GOT3 (cell line): ENCODE data around the gene SCGB3A1.

Experiments used
- DNase-seq: peaks from one replicate; lab custom pipeline; 2025; ENCODE audit warnings: mixed read lengths; lab: John Stamatoyannopoulos, UW

SCGB3A1 gene

DNA sequence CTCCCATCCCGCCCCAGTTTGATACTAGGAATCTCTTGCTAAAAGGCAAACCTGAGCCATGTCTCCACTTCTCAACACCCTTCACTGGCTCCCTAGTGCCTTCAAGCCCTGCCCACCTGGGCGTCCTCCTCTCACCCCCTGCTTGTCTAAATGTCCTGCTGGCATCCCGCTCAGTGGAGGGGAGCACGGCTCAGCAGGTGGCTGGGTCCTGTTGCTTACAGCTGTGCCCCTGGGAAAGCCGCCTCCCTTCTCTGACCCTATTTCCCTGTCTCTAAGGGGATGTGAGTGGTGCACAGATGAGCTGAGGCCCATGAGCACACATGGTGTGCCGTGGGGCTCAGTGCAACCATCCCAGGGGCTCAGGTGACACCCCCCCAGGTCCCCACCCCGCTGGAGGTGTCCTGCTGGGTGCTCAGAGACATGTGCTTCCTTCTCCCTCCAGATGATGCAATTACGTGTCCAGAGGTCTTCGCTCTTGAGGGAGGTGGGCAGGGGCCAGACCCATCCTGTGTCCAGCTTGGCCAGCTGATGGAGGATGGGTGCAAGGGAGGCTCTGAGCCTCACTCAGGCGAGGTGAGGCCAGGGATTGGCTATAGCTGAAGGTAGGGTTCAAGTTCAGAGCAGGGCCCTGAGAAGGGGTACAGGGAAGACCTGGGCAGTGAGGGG is 34.0 kb upstream of the SCGB3A1 start:
- no peak for DNase-seq

DNA sequence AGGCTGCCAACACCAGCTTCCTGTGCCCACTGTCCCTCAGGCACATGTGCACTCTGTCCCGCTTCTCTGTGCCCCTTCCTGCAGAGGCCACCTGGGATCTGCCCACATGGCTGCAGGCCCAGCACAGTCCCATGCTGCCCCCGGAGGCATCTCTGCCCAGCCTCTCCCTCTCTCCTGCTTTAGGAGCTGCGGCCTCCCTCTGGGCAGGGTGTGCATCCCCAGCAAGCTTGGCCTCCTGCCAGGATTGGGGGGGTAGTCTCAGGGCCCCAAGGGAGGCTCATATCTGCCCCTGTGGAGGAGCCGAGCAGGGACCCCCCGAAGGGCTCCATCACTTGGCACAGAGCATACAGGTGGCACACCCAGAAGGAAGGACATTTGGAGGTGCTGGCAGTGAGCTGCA is 33.3 kb upstream of the SCGB3A1 start:
- DNase-seq = no peak

DNA sequence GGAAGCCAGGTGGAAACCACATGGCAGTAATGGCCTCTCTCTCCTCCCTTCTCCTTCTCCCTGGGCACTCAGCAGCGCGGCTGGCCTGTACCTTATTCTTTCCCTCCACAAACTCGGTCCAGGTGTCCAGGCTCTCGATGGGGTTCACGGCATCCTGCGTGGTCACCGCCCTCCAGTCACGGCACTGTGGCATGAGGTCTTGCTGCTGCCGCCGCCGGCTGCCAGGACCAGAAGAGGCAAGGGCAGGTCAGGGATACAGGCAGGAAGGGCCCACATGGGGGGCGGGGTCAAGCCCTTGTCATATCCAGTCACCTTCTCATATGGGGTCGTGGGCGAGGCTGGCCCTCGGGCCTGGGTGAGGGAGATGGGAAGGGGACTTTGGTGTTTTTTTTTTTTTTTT is 32.5 kb upstream of the SCGB3A1 start:
- DNase-seq = no peak

DNA sequence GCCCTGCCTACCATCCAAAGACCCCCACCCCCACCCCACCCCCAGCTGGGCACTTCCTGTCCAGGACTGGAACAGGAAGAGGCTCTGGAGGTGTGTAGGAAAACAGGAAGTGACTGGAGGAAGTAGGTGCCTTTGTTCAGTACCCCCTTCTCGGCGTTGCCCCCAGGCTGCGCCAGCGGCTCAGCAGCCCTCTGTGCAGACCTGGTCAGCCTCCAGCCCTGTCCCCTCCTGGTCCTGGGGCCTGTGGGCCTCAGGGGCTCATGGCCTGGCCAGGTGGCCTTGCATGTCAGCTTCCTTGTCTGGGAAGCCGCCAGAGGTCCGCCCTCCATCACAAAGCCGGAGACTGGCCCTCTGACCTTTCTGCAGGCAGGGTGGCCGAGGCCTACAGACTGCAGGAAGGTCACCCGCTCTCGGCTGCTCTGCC is 32.1 kb upstream of the SCGB3A1 start:
- DNase-seq = no peak

DNA sequence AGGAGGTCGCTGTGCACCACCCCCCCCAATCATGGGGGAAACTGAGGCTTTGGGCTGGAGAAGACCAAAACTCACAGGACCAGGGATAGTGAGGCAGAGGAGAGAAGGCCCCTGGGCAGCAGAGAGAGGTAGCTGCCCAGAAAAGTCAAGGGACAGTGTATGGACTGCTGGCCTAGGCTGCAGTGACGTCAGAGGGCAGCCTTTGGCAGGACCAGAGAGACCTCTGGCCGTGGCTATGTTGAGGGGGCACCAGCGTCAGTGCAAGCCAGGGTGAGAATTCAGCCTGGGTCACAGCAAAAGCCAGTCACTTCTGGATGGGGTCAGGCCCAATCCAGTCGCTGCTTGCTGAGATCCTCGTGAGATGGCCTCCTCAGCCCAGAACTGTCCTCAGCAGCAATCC is 31.6 kb upstream of the SCGB3A1 start:
- DNase-seq = no peak

DNA sequence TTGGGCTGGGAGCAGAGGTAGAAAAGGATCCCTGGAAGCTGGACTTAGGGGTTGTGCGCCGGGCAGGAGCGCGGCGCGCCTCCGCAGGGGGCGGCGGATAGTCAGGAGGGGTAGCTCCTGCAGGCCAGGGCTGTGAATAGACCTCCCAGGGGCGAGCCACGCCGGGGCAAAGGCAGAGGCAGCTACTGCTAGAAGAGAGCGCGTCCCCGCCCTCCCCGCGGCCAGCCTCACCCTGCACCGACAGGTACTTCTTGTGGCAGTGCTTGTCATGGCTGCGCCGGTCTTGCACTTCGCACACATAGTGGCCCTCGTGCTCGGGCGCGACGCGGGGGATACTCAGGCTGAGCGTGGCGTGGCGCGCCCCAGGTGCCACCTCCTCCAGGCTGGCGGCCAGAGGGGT is 30.0 kb upstream of the SCGB3A1 start:
- DNase-seq = no peak

DNA sequence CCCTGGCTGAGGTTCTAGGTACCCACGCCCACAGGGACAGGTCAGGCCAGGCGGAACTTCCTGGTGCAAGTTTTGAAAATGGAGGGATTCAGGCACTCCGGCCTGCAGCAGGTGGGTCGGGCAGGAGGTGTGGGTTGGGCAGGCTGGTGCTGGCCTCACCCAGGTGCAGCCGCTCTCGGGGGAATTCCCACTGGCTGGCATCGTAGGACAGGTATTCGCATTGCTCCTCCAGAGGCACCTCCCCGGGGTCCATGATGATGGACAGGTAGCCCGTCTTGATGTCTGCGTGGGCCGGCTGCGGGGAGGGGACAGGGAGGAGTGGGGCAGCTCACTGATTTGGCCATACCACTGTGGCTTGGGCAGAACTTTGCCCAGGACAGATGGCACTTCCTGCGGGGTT is 28.7 kb upstream of the SCGB3A1 start:
- no peak for DNase-seq

DNA sequence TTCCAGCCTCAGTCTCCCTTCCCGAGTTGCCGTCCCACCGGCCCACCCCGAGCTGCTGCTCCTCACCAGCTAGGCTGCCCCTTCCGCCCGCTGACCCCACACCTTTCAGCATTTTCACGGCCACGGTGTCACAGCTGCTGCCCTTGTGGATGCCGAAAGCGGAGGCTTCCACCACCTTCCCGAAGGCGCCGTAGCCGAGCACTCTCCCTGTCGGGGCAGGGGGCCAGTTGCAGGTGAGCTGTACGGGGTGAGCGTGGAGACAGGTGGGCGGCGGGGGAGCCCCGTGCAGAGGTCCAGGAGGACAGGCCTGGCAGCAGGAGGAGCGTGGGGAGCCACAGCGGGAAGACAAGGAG is 28.2 kb upstream of the SCGB3A1 start:
- DNase-seq = no peak

DNA sequence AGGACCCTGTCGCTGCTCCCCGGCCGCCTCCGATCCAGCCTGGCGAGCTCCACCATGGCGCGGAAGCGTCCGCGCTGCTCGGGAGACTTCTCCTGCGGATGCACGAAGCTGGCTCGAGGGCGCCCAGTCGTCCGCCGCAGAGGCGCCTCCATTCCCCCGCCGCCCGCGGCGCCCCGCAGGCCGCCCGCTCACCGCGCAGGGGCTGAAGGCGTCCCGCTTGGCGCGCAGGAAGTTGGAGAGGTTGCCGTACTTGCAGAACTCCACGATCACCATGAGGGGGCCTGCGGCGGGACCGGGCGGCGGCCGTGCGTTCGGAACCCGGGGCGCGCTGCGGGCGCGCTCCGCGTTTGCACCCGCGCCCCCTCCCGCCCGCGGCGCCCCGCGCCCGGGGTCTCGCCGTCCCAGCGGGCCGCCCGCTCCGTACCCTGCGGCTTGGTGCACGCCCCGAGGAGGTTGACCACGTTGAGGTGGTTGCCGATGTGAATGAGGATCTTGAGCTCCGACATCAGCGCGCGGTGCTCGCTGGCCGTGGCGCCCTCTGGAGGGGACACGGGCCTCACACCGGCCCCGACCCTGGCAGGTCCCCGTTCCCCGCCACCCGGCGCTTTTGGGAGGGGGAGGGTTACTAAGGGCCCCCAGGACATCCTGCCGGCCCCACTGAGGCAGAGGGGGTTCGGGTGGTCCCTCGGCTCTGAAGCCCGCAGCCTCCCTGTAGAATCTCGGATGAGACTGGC is 27.7 kb upstream of the SCGB3A1 start:
- no peak for DNase-seq

DNA sequence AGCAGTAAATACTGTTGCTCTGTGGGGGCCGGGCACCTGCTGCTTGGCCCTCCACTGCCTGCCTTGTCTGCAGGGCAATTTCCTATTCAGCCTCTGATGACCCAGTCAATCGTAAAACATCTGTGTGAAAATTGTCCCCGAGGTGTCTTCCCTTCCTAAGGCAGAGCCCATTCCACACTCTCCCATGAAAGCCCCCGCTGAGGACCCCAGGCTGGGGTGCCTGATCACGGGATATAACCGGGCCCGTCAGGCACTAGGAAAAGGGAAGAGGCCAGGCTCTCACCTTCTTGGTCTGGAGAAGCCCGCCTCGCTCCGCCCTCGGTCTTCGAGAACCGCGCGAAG is 27.2 kb upstream of the SCGB3A1 start:
- no peak for DNase-seq

DNA sequence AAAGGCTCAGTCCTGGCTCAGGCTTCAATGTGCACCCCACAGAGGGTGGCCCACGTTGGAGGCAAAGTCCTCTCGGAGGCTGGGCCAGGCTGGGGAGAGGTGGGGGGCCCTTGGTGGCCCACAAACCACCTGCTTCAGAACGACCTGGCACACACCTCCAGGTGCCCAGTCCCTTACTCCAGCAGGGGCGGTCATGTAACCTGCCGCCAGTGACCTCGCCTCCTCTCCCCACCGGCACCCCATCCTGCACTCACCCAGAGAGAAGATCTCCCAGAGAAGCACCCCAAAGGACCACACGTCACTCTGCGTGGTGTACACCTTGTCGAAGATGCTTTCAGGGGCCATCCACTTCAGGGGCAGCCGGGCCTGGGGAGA is 22.5 kb upstream of the SCGB3A1 start:
- no peak for DNase-seq

DNA sequence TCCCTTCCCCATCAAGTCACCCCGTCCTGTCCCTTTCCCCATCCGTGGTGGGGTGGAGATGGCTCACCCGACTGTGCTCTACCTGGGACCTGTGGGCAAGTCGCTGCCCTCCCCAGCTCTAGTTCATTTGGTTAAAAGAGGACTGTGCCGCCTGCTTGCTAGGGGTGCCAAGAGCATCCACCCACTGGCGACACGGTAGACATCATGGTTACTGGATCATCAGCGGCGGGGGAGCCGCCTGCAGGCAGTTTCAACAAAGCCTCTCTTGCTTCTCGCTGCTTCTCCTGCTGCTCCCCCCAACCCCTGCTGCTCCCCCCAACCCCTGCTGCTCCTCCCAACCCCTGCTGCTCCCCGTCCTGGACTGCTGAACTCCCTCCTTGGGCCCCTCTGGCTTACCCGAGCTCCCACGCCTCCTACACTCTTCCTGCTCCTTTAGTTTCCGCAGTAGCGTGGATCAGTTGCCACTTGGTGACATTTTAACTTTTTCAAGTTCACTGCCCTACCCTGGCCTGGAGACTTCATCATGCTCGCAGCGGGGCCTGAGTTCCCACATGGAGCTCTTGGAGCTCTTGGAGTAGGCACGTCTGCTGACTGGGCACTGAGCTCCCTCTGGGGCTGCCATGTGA is 22.0 kb upstream of the SCGB3A1 start:
- no peak for DNase-seq

DNA sequence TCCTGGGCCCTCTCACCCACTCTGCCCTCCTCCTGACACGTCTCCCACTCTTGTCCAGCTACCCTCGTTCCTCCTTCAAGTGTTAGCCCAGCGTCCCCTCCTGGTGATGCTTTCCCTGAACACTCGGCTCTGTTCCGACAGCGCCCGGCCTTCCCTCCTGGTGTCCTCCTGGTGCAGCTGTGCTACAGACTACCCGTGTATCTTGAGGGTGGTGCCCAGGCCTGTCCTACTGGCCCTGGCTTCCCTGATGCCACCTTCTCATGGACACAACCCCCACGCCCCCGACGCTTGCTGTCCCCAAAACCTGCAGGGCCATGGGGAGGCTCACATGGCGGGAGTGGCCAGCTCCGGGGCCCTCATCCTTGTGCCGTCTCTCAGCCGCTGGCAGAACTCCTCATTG is 21.4 kb upstream of the SCGB3A1 start:
- no peak for DNase-seq

DNA sequence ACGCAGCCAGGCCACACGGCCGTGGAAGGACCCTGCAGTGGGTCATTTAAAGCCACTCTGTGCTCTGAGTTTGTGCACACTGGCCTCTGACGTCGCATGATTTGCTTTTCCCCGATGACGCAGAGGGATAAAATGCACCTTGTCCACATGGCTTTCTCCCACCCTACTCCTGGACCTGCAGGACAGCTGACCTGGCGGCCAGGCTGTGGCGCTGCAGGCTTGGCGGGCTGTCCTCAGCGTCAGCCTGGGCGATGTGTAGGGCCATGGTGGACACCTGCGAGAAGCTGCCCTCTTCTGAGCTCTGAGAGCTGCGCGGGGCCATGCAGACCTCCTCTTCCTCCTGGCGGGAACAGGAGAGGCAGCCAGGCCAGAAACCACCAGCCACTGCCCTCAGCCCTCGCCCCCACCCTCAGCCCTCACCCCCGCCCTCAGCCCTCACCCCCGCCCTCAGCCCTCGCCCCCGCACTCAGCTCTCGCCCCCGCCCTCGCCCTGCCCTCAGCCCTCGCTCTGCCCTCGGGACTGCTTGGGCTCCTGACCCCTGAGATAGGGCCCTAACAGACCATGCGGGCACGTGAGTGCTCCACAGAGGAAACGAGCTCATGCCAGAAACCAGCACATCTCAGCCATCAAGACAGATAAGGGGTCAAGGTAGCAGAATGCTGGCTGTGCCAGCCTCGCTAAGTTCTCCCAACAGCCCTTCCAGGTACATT is 20.0 kb upstream of the SCGB3A1 start:
- no peak for DNase-seq

DNA sequence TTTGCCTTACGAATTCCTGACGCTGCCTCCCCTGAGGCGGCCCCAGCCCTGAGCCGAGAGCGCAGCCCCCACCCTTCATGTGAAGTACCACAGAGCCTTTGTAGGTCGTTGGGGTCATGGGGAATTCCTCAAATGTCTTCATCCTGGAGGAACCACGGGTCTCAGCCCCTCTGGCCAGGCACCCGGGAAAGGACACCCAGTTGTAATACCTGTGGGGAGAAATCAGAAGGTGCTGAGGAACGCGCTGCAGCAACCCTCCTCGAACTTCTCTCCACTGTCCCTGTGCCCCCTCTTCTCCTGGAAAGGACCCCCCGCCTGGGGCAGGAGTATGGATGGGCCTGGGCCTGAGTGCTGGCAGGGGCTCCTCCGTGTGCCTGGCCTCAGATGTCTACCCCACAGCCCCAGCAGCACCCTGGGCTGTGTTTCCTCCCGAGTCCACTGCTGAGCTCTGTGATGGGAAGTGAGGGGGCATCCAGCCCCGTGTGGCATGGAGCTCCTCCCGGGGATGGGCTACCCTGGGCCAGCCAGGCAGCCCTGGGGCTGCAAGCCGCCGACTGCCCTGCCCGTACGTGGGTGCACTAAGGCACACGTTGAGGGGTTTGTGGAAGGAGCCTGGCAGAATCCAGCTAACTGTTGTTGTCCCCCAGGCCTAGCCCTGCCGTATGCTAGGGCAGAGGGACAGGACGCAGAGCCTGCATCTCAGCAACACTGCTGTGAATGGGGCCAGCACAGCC is 18.7 kb upstream of the SCGB3A1 start:
- no peak for DNase-seq

DNA sequence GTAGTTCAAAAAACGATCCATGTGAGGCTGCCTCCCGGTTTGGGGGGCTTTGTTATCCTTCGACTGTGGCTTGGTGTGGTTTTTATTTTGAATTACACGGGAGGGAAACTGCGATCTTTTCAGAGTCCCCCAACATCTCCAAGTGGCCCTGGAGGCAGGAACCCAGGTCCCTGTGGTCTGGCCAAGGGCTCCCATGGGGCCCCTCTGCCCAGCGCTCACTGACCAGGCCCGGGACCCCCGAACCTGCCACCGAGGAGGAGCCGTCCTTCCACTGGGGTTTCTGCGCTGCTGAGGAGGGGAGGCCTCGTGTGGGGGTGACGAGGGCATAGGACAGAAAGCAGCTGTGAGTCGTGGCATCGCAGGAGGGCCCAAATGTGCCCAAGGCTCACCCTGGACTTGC is 18.1 kb upstream of the SCGB3A1 start:
- DNase-seq = no peak

DNA sequence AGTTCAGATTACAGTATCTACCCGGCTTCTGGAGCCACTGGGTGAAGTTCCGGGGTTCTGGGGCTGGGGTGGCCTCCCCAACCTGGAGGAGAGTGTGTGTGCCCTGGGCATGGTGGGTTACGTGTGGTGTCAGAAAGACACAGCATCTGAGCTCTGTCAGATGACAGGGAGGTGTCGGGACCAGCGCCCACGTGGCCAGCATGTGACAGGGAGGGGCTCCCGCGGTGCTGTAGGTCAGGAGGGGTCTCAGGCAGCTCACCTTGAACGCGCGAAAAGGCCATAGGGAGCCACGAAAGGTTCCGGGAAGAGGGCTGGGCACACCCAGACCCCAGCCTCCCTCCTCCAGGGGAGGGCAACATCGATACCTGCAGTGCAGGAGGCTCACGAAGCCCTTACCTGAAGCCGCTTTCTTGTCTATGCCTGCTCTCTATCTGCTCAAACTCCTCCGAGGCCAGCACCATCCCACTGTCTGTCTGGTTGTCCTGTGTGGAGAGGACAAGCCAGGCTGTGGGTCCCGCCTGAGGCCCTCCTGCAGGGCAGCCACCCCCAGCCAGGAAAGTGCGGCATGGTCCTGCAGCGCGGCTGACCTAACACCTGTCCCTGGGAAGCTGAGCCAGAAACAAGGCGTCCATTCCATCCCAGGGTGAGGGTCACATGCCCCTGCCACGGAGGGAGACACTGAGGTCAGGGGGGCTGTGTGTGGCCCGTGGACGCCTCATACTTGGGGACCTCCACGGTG is 17.4 kb upstream of the SCGB3A1 start:
- DNase-seq = no peak

DNA sequence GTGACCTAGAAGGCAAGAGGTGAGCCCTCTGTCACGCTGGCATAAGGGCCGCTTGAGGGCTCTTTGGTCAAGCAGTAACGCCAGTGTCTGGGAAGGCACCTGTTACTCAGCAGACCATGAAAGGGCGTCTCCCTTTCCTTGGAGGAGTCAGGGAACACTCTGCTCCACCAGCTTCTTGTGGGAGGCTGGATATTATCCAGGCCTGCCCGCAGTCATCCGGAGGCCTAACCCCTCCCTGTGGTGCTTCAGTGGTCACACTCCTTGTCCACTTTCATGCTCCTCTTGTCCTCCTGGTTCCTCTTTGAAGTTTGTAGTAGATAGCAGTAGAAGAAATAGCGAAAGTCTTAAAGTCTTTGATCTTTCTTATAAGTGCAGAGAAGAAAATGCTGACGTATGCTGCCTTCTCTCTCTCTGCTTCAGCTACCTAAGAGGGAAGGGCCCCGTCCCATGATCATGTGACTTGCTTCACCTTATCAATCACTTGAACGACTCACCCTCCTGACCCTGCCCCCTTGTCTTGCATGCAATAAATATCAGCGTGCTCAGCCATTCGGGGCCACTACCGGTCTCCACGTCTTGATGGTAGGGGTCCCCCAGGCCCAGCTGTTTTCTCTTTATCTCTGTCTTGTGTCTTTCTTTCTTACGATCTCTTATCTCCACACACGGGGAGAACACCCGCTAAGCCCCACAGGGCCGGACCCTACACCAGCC is 16.7 kb upstream of the SCGB3A1 start:
- no peak for DNase-seq

DNA sequence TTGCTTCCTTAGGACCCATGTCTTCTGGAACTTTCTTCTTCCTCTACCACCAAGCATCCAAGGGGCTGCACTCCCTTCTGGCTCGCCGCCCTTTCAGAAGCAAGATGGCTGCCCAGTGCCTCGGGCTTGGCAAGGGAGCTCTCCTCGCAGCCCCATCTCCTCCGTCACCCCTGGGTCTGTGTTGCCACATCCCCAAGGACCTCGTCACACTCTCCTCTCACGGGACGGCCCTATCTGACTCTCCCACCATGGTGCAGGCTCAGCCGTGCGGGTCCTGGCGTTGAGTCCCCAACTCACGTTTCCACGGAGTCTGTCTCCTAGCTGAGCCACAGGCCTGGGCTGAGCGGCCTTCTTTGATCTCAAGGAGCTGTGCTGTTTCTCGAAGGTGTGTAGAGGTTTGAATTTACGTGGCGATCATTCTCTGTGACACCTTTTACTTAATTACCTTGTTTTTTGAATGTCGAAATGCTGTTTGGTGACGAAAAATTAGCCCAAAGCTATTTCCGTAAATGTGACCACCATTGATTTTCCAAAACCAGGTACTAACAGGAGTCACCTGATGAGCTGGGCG is 15.0 kb upstream of the SCGB3A1 start:
- DNase-seq = no peak

DNA sequence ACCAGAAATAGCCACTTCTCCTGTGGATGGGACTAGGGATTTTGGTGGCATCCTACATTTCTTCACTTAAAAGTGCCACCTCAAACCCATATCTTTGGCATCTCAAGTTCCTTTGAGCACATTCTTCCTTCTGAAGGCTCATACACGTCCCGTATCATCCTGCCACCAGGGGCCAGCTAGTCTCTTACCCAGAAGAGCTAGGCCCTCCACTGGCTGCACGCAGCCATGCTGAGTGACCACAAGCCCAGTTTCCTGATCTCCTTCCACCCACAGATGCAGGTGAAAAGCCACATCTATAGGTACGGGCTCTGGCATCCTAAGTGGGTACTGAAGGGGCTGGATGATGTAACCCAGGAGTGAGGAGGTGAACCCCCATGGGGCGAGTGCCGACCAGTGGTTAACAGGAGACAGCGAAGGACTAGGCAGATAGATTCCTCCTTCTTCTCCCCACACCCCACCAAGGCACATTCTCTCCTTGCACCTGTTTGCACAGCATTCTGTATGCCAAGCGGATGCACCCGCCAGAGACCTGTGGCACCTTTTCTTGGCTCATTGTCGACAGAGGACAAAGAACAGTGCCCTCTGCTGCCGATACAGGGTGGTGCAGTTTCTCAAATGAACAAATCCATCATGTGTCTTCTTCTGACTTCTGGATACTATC is 14.4 kb upstream of the SCGB3A1 start:
- no peak for DNase-seq
